ENCODE measurements around the gene MTHFD2. TPM values are rescaled to one million over a fixed set of nuclear protein-coding genes. Genes with fewer than 3 reads are reported as not detected.

The MTHFD2 gene
- total RNA-seq, 1 donor from 2014 or later, result 17.8 TPM

DNA sequence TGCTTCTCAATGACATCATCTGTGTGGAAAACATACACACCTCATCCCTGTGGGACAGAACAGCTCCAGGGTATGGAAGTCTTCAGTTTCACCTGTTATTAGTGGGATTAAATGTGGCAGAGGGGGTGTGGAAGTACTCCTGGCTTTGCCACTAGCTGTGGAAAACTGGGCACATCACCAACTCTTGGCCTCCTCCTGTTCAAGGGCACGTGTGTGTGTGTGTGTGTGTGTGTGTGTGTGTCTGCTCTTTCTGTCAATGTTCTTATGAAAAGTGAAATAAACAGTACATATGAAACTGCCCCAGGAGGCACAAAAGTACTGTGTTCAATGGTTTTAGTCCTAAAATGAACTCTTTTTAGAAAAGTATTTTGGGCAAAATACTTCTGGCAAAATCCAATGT is 65.9 kb downstream of the MTHFD2 start:
- no peaks in the 10 kb centered on the region for H3K27me3 ChIP-seq (ENCODE audit: low read depth)
- H3K36me3 ChIP-seq, result peaks cover 5% of the 10 kb centered on the region
- H3K9me3 ChIP-seq (replicated peaks), result no peaks in the 10 kb centered on the region
- H3K4me1 ChIP-seq, result no peaks in the 10 kb centered on the region
- TF ChIP-seq, protein P1, sequence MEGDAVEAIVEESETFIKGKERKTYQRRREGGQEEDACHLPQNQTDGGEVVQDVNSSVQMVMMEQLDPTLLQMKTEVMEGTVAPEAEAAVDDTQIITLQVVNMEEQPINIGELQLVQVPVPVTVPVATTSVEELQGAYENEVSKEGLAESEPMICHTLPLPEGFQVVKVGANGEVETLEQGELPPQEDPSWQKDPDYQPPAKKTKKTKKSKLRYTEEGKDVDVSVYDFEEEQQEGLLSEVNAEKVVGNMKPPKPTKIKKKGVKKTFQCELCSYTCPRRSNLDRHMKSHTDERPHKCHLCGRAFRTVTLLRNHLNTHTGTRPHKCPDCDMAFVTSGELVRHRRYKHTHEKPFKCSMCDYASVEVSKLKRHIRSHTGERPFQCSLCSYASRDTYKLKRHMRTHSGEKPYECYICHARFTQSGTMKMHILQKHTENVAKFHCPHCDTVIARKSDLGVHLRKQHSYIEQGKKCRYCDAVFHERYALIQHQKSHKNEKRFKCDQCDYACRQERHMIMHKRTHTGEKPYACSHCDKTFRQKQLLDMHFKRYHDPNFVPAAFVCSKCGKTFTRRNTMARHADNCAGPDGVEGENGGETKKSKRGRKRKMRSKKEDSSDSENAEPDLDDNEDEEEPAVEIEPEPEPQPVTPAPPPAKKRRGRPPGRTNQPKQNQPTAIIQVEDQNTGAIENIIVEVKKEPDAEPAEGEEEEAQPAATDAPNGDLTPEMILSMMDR (IDR thresholded peaks at IDR 0.05; ENCODE audit: borderline replicate concordance), result no peak
- no peak for DNase-seq
- no peak overlapping the region for H3K4me3 ChIP-seq
- intact Hi-C loops (cut with micrococcal nuclease), result no loop called here
- no peak overlapping the region for H3K27ac ChIP-seq (replicated peaks)

DNA sequence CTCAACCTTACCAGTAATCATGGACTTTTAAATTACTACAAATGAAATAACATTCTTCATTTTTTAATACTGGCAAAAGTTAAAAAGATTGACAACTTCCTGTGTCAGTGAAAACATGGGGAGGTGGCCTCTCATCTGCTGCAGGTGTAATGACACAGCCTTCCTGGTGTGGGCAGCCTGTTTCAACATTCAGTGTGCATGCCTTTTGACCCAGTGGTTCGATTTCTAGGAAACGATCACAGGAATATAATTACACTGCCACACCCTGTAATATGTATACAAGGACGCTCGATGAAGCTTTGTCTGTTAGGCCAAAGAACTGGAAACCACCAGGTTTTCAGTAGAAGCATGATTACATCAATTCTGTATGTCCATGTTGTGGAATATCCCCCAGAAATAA is 68.7 kb downstream of the MTHFD2 start:
- no peak for DNase-seq
- Histone ChIP-seq H3K36me3 (peaks cover 5% of the 10 kb centered on the region), H3K27me3 (ENCODE audit: low read depth) (no peaks in the 10 kb centered on the region), H3K4me3 (no peak overlapping the region), H3K4me1 (no peaks in the 10 kb centered on the region), H3K9me3 (replicated peaks) (no peaks in the 10 kb centered on the region), H3K27ac (replicated peaks) (no peak overlapping the region)
- intact Hi-C loops (cut with micrococcal nuclease), result no loop called here
- TF ChIP-seq, protein P1 (IDR thresholded peaks at IDR 0.05; ENCODE audit: borderline replicate concordance), result peak; percentile 47

Other genes with a start within 250 kb of the MTHFD2 start
- 2.3 TPM for gene TET3, start 213.7 kb upstream of the MTHFD2 start, total RNA-seq
- 81.2 TPM for gene BOLA3, start 50.7 kb upstream of the MTHFD2 start, total RNA-seq
- 54.9 TPM for gene MOB1A, start 19.7 kb upstream of the MTHFD2 start, total RNA-seq
- gene SLC4A5, start 144.8 kb downstream of the MTHFD2 start, total RNA-seq, result 2.3 TPM
- gene DCTN1, start 181.7 kb downstream of the MTHFD2 start, total RNA-seq, result 201 TPM
- 0.82 TPM for gene C2orf81, start 223.0 kb downstream of the MTHFD2 start, total RNA-seq
- gene WDR54, start 223.1 kb downstream of the MTHFD2 start, total RNA-seq, result 2.9 TPM
- 14.0 TPM for gene RTKN, start 243.3 kb downstream of the MTHFD2 start, total RNA-seq